ENCODE data around the gene ZNF554. TPM values are rescaled to one million over a fixed set of nuclear protein-coding genes. Genes with fewer than 3 reads are reported as not detected.

The ZNF554 gene
- total and polyA plus RNA-seq, 5 donors from 2014 or later = 1.8 to 6.1 (median 3.3) TPM

DNA sequence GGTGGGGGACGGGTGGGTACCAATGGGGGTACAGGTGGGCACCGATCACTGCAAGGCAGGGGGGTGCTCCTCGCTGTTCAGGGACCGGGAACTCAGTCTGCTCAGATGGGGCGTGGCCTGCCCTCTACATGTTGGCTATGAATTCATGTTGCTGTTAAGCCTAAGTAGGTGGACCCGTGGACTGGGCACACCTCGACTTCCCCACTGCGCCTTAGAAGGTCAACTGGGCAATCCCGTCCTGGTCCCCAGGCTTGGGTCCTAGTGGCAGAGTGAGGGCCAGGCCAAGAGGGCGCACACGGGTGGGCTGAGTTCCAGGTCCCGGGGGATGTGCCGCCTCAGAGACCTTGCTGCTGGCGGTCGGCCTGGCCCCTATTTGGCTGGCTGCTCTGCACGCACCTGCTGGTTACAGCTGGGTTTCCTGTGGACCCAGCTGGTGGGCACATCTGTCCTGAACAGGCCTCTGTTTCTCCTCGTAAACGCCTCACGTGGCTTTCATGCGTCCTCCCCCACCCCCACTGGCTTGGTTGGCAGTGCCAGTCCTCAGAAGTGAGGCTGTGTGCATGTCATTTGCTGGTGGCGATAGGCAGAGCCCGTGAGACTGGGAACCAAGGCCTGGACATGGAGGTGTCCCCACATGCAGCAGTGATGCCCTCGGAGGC, 13.5 kb upstream of the ZNF554 start:
- H3K9me3 ChIP-seq (ENCODE audit: control insufficient read depth in 2 of 2, low read length in 2 of 2) = no peaks in the 10 kb centered on the region
- no peak overlapping the region for H3K27ac ChIP-seq (ENCODE audit: insufficient read depth, low read length, poor library complexity, severe bottlenecking)
- no peaks in the 10 kb centered on the region for H3K27me3 ChIP-seq (ENCODE audit: control insufficient read depth, insufficient read depth, low read length)
- ATAC-seq (ENCODE audit: low read depth in 2 of 2) = no peak
- H3K4me1 ChIP-seq (ENCODE audit: control insufficient read depth, insufficient read depth, low read length, poor library complexity, severe bottlenecking) = no peaks in the 10 kb centered on the region
- Mint-ChIP-seq H3K27me3 (no peaks in the 10 kb centered on the region), H3K9me3 (no peaks in the 10 kb centered on the region), H3K27ac (no peak overlapping the region), H3K4me3 (no peak overlapping the region), H3K4me1 (no peaks in the 10 kb centered on the region), H3K36me3 (peaks cover 14% of the 10 kb centered on the region)
- H3K4me3 ChIP-seq (ENCODE audit: low read depth, low read length) = no peak overlapping the region
- peaks cover 15% of the 10 kb centered on the region for H3K36me3 ChIP-seq (ENCODE audit: control insufficient read depth, insufficient read depth, low read length)
- no peak for DNase-seq

DNA sequence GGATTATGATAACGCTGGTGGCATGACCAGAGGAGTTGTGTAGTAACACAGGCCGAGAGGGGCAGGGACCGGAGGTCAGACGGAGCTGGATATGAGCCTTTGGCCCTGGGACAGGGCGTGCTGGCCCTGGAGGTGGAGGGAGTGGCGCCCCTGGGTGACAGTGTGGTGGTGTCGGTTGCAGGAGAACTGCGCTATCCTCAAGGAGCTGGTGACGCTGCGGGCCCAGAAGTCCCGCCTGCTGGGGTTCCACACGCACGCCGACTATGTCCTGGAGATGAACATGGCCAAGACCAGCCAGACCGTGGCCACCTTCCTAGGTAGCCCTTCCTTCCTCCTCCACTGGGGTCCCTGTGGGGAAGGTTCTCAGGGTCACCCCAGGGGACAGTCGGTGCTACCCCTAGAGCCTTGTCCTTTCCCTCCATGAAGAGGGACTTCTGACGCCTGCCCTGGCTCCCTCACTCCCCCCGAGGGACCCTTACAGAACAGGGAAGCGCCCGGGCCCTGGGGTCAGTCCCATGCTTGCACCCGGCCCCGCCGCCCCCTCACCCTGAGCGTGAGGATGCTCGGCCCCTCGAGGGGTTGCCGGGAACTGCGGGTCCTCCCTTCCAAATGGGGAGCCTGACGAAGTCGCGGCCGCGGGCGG, 12.8 kb upstream of the ZNF554 start:
- peaks cover 16% of the 10 kb centered on the region for H3K36me3 ChIP-seq (ENCODE audit: control insufficient read depth, insufficient read depth, low read length)
- no peak for ATAC-seq (ENCODE audit: low read depth in 2 of 2)
- H3K9me3 Mint-ChIP-seq = no peaks in the 10 kb centered on the region
- no peaks in the 10 kb centered on the region for H3K27me3 Mint-ChIP-seq
- no peaks in the 10 kb centered on the region for H3K4me1 Mint-ChIP-seq
- H3K27me3 ChIP-seq (ENCODE audit: control insufficient read depth, insufficient read depth, low read length) = no peaks in the 10 kb centered on the region
- H3K27ac Mint-ChIP-seq = no peak overlapping the region
- H3K4me3 ChIP-seq (ENCODE audit: low read depth, low read length) = no peak overlapping the region
- peaks cover 13% of the 10 kb centered on the region for H3K36me3 Mint-ChIP-seq
- no peak for DNase-seq
- H3K4me1 ChIP-seq (ENCODE audit: control insufficient read depth, insufficient read depth, low read length, poor library complexity, severe bottlenecking) = no peaks in the 10 kb centered on the region
- no peaks in the 10 kb centered on the region for H3K9me3 ChIP-seq (ENCODE audit: control insufficient read depth in 2 of 2, low read length in 2 of 2)
- H3K27ac ChIP-seq (ENCODE audit: insufficient read depth, low read length, poor library complexity, severe bottlenecking) = no peak overlapping the region
- H3K4me3 Mint-ChIP-seq = no peak overlapping the region

DNA sequence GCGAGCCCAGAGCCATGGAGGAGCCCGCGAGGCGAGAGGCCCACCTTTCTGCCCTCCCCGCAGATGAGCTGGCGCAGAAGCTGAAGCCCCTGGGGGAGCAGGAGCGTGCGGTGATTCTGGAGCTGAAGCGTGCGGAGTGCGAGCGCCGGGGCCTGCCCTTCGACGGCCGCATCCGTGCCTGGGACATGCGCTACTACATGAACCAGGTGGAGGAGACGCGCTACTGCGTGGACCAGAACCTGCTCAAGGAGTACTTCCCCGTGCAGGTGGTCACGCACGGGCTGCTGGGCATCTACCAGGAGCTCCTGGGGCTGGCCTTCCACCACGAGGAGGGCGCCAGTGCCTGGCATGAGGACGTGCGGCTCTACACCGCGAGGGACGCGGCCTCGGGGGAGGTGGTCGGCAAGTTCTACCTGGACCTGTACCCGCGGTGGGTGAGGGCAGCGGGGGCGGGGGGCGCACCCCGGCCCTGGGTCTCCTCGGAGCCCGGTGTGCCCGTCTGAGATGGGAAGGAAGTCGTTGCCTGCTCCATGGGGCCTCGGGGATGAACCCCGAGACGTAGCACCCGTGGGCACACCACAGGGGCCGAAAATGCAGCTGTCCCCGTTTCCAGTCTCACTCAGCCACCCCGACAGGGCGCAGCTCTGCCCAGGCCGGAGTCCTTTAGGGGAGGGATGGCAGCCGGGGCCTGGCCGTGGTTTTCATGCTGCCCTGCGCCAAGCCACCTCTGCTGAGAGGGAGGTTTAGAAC, 12.1 kb upstream of the ZNF554 start:
- H3K4me1 ChIP-seq (ENCODE audit: control insufficient read depth, insufficient read depth, low read length, poor library complexity, severe bottlenecking) = no peaks in the 10 kb centered on the region
- Mint-ChIP-seq H3K4me1 (no peaks in the 10 kb centered on the region), H3K4me3 (no peak overlapping the region), H3K9me3 (no peaks in the 10 kb centered on the region), H3K27ac (no peak overlapping the region), H3K27me3 (no peaks in the 10 kb centered on the region), H3K36me3 (peaks cover 11% of the 10 kb centered on the region)
- no peak overlapping the region for H3K27ac ChIP-seq (ENCODE audit: insufficient read depth, low read length, poor library complexity, severe bottlenecking)
- peaks cover 16% of the 10 kb centered on the region for H3K36me3 ChIP-seq (ENCODE audit: control insufficient read depth, insufficient read depth, low read length)
- no peaks in the 10 kb centered on the region for H3K9me3 ChIP-seq (ENCODE audit: control insufficient read depth in 2 of 2, low read length in 2 of 2)
- no peak overlapping the region for H3K4me3 ChIP-seq (ENCODE audit: low read depth, low read length)
- ATAC-seq (ENCODE audit: low read depth in 2 of 2) (no peak), DNase-seq (no peak)
- no peaks in the 10 kb centered on the region for H3K27me3 ChIP-seq (ENCODE audit: control insufficient read depth, insufficient read depth, low read length)

DNA sequence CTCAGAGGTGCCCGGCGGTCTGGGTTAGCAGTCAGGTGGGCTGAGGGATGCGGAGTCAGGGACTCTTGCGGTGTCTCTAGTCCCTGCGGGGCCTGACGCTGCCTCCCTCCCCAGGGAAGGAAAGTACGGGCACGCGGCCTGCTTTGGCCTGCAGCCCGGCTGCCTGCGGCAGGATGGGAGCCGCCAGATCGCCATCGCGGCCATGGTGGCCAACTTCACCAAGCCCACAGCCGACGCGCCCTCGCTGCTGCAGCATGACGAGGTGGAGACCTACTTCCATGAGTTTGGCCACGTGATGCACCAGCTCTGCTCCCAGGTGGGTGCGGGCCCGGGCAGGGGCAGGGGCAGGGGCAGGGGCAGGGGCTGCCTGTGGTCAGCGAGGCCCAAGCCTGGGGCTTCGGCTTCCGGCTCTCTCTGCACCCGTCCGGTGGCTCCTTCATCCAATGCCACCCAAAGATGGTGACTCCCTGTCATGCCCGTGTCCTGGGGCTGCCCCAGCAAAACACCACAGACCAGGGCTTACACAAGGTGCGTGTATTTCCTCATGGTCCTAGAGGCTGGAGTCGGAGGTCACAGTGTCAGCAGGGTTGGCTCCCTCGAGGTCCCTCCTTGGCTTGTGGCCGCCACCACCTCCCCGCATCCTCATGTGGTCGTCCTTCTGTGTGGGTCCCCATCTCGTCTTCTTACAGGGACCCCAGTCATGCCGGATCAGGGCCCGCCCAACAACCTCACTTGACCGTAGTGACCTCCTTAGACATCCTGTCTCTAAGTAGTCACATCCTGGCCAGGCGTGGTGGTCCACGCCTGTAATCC, 11.3 kb upstream of the ZNF554 start:
- Mint-ChIP-seq H3K4me1 (no peaks in the 10 kb centered on the region), H3K27me3 (no peaks in the 10 kb centered on the region), H3K9me3 (no peaks in the 10 kb centered on the region), H3K36me3 (peaks cover 8% of the 10 kb centered on the region), H3K27ac (no peak overlapping the region), H3K4me3 (no peak overlapping the region)
- Histone ChIP-seq H3K27me3 (ENCODE audit: control insufficient read depth, insufficient read depth, low read length) (no peaks in the 10 kb centered on the region), H3K36me3 (ENCODE audit: control insufficient read depth, insufficient read depth, low read length) (peaks cover 16% of the 10 kb centered on the region), H3K4me1 (ENCODE audit: control insufficient read depth, insufficient read depth, low read length, poor library complexity, severe bottlenecking) (no peaks in the 10 kb centered on the region), H3K4me3 (ENCODE audit: low read depth, low read length) (no peak overlapping the region), H3K9me3 (ENCODE audit: control insufficient read depth in 2 of 2, low read length in 2 of 2) (no peaks in the 10 kb centered on the region), H3K27ac (ENCODE audit: insufficient read depth, low read length, poor library complexity, severe bottlenecking) (no peak overlapping the region)
- ATAC-seq (ENCODE audit: low read depth in 2 of 2) (no peak), DNase-seq (no peak)

DNA sequence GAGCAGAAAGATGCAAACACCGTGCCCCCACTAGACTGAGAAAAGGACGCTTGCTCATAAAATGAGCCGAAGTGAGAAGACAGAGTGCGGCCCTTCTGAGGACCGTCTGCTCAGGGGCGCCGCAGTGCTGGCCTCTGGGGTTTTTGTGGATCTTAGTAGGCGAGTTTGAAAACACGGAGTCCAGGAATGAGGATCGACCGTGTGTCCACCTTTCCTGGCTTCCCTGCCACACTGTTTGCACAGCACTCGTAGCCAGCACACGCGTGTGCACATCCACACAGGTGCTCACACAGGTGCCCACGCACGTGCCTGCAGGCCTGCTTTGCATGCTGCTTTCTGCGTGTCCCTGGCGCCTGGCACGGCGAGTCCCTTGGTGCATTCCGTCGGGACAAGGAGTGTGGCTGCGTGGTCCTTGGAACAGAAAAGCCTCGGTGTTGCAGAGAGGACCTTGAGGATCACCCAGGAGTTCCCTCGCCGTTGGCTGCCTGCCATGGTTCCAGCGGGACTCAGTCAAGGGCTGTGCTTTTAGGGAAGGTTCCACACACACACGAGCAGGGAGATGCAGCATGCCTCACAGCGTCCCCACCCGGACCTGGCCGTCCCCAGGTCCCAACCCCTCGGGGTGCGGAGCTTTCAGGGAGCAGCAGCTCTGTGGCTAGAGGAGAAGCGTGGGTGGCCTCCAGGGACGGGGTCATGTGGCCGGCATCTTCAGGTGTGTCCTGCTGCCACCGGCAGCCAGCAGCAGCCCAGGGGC, 10.1 kb upstream of the ZNF554 start:
- Mint-ChIP-seq H3K4me3 (no peak overlapping the region), H3K27me3 (no peaks in the 10 kb centered on the region), H3K36me3 (peaks cover 8% of the 10 kb centered on the region), H3K27ac (no peak overlapping the region), H3K9me3 (no peaks in the 10 kb centered on the region), H3K4me1 (no peaks in the 10 kb centered on the region)
- Histone ChIP-seq H3K27me3 (ENCODE audit: control insufficient read depth, insufficient read depth, low read length) (no peaks in the 10 kb centered on the region), H3K4me1 (ENCODE audit: control insufficient read depth, insufficient read depth, low read length, poor library complexity, severe bottlenecking) (no peaks in the 10 kb centered on the region), H3K27ac (ENCODE audit: insufficient read depth, low read length, poor library complexity, severe bottlenecking) (no peak overlapping the region), H3K36me3 (ENCODE audit: control insufficient read depth, insufficient read depth, low read length) (peaks cover 16% of the 10 kb centered on the region), H3K4me3 (ENCODE audit: low read depth, low read length) (no peak overlapping the region), H3K9me3 (ENCODE audit: control insufficient read depth in 2 of 2, low read length in 2 of 2) (no peaks in the 10 kb centered on the region)
- DNase-seq = no peak
- no peak for ATAC-seq (ENCODE audit: low read depth in 2 of 2)

DNA sequence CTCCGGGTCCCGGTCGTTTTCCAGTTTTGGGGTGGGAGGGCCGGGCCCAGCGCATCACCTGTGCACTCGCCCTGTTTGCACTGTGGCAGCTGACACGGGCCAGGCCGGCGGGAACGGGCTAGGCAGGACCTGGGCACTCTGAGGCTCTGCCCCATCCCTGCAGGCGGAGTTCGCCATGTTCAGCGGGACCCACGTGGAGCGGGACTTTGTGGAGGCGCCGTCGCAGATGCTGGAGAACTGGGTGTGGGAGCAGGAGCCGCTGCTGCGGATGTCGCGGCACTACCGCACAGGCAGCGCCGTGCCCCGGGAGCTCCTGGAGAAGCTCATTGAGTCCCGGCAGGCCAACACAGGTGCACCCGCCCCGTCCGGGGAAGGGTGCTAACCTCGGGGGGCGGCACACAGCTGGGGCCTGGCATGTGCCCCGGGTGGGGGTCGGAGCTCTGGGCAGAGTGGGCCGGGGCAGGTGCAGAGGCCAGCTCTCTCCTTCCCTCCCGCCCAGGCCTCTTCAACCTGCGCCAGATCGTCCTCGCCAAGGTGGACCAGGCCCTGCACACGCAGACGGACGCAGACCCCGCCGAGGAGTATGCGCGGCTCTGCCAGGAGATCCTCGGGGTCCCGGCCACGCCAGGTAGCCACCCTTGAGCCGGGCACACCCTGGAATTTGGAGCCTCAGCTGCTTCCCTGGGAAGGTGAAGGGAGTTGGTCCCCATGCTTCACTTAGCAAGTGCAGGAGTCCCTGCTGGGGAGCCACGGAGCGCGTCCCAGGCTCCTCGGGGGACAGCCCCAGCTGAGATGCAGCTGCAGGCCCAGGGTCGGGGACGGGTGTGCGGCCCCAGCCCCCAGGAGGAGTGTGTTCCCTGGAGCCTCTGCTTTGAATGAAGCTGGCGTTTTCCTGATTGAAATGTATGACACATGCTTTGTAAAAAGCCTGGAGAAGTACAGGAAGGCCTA, 9.3 kb upstream of the ZNF554 start:
- Histone ChIP-seq H3K9me3 (ENCODE audit: control insufficient read depth in 2 of 2, low read length in 2 of 2) (no peaks in the 10 kb centered on the region), H3K27ac (ENCODE audit: insufficient read depth, low read length, poor library complexity, severe bottlenecking) (no peak overlapping the region), H3K36me3 (ENCODE audit: control insufficient read depth, insufficient read depth, low read length) (peaks cover 16% of the 10 kb centered on the region), H3K27me3 (ENCODE audit: control insufficient read depth, insufficient read depth, low read length) (no peaks in the 10 kb centered on the region), H3K4me1 (ENCODE audit: control insufficient read depth, insufficient read depth, low read length, poor library complexity, severe bottlenecking) (no peaks in the 10 kb centered on the region), H3K4me3 (ENCODE audit: low read depth, low read length) (no peak overlapping the region)
- ATAC-seq (ENCODE audit: low read depth in 2 of 2) (no peak), DNase-seq (no peak)
- Mint-ChIP-seq H3K4me3 (no peak overlapping the region), H3K9me3 (no peaks in the 10 kb centered on the region), H3K36me3 (peaks cover 8% of the 10 kb centered on the region), H3K27ac (no peak overlapping the region), H3K27me3 (no peaks in the 10 kb centered on the region), H3K4me1 (no peaks in the 10 kb centered on the region)
